SK-N-SH treated with all-trans-retinoic acid at 6 μM for 48 hours (cell line): ENCODE measurements around the gene PPP1R16B.

ENCODE experiments used
- CSDC2 ChIP-seq: fragments of 250-450 bp; sonication (Bioruptor Pico); IDR thresholded peaks from 2 replicates; pipeline ENCODE4 v1.5.0; 2020; ENCODE audit warnings: mild to moderate bottlenecking, moderate library complexity
- ESRRG ChIP-seq: fragments of 250-450 bp; sonication (Bioruptor Pico); IDR thresholded peaks from 2 replicates; pipeline ENCODE4 v1.6.1; 2021; ENCODE audit warnings: mild to moderate bottlenecking
- OSR1 ChIP-seq: fragments of 250-450 bp; sonication (Bioruptor Pico); IDR thresholded peaks from 2 replicates; pipeline ENCODE4 v1.8.0; 2022; ENCODE audit warnings: moderate library complexity, mild to moderate bottlenecking, inconsistent platforms
- RARB ChIP-seq: fragments of 250-450 bp; sonication (Bioruptor Pico); IDR thresholded peaks from 2 replicates; pipeline ENCODE4 v1.8.0; 2021; ENCODE audit warnings: mild to moderate bottlenecking, moderate library complexity
- ZNF70 ChIP-seq: fragments of 450-650 bp; formaldehyde crosslinking; IDR thresholded peaks from 2 replicates; pipeline ENCODE4 v1.5.0; 2020; ENCODE audit warnings: mild to moderate bottlenecking, moderate library complexity
- TF ChIP-seq, protein P1 (sequence below): fragments of 250-450 bp; sonication (Bioruptor Pico); IDR thresholded peaks from 2 replicates; pipeline ENCODE4 v1.5.1; 2021; ENCODE audit warnings: mild to moderate bottlenecking, moderate library complexity

DNA sequence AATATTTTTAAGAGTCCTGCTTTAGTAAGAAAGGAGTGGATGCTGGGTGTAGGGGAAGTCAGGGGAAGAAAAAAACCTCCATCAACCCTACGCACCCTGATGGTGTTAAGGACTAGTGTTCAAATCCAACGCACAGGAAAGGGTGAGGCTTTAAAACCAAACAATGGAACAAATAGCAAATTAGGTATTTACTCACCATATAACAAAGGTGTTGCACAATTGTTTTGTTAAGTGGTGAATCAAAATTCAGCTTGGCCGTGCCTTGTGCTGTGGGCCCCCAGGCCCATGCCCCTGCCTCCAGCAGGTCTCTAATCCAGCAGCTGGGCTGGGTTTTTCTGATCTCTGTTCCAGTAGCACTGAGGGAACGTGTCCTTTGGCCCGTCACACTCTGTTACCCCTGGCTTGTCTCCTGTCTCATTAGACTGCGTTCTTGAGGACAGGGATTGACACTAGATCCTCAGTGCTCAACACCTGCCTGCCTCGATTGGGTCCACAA, 132.5 kb downstream of the PPP1R16B start:
- no peak for TF ChIP-seq RARB (CRISPR knock-in tag)
- TF ChIP-seq ZNF70 (CRISPR knock-in tag) = no peak
- no peak for TF ChIP-seq ESRRG (CRISPR knock-in tag)
- no peak for TF ChIP-seq CSDC2 (CRISPR knock-in tag)
- no peak for TF ChIP-seq OSR1 (CRISPR knock-in tag)
- TF ChIP-seq, protein P1, sequence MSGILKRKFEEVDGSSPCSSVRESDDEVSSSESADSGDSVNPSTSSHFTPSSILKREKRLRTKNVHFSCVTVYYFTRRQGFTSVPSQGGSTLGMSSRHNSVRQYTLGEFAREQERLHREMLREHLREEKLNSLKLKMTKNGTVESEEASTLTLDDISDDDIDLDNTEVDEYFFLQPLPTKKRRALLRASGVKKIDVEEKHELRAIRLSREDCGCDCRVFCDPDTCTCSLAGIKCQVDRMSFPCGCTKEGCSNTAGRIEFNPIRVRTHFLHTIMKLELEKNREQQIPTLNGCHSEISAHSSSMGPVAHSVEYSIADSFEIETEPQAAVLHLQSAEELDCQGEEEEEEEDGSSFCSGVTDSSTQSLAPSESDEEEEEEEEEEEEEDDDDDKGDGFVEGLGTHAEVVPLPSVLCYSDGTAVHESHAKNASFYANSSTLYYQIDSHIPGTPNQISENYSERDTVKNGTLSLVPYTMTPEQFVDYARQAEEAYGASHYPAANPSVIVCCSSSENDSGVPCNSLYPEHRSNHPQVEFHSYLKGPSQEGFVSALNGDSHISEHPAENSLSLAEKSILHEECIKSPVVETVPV (CRISPR knock-in tag) = no peak
